OCI-LY1 (cell line): ENCODE data around the gene GMPR.

Source experiments
- H2AFZ ChIP-seq: fragments of 200-600 bp; sonication (generic), shearing (Covaris generic); 2 replicates; pipeline ENCODE4 v1.6.0; 2014; ENCODE audit warnings: antibody characterized with exemption, mild to moderate bottlenecking, low read length
- H3F3A ChIP-seq: fragments of 200-600 bp; sonication (generic), shearing (Covaris generic); 2 replicates; pipeline ENCODE4 v1.6.0; 2014; ENCODE audit warnings: mild to moderate bottlenecking, antibody characterized with exemption, low read length, moderate library complexity; ENCODE audit not compliant: insufficient read depth
- H3K27ac ChIP-seq: fragments of 200-600 bp; sonication (generic); 2 replicates; pipeline ENCODE4 v1.5.1; 2014; ENCODE audit warnings: low read length, mixed run types, mild to moderate bottlenecking, low read depth; ENCODE audit not compliant: poor library complexity, severe bottlenecking
- H3K27me3 ChIP-seq: fragments of 200-600 bp; sonication (generic); 2 replicates; pipeline ENCODE4 v1.6.0; 2014; ENCODE audit warnings: antibody characterized with exemption, mild to moderate bottlenecking, low read length, moderate library complexity; ENCODE audit not compliant: insufficient read depth
- H3K36me3 ChIP-seq: fragments of 200-600 bp; sonication (generic); 2 replicates; pipeline ENCODE4 v1.6.1; 2014; ENCODE audit warnings: mild to moderate bottlenecking, antibody characterized with exemption, low read length, moderate library complexity, mixed read lengths; ENCODE audit not compliant: insufficient read depth
- H3K4me1 ChIP-seq: fragments of 200-600 bp; sonication (generic); 2 replicates; pipeline ENCODE4 v1.5.1; 2014; ENCODE audit warnings: mild to moderate bottlenecking, low read length, moderate library complexity; ENCODE audit not compliant: insufficient read depth, severe bottlenecking
- H3K4me2 ChIP-seq: fragments of 200-600 bp; sonication (generic), shearing (Covaris generic); 2 replicates; pipeline ENCODE4 v1.6.1; 2014; ENCODE audit warnings: low read length
- H3K4me3 ChIP-seq: fragments of 200-600 bp; sonication (generic); 2 replicates; pipeline ENCODE4 v1.5.1; 2014; ENCODE audit warnings: low read length, low read depth, mild to moderate bottlenecking, mixed read lengths; ENCODE audit not compliant: poor library complexity, severe bottlenecking
- H3K79me2 ChIP-seq: fragments of 200-600 bp; shearing (Covaris generic); 2 replicates; pipeline ENCODE4 v1.6.1; 2016; ENCODE audit warnings: mixed run types, low read length, mixed read lengths; ENCODE audit not compliant: insufficient read depth
- H3K9ac ChIP-seq: fragments of 200-600 bp; sonication (generic), shearing (Covaris generic); 2 replicates; pipeline ENCODE4 v1.6.1; 2014; ENCODE audit warnings: mild to moderate bottlenecking, low read length, mixed read lengths
- H3K9me2 ChIP-seq: fragments of 200-600 bp; sonication (generic), shearing (Covaris generic); 2 replicates; pipeline ENCODE4 v1.6.1; 2014; ENCODE audit warnings: low read depth, mild to moderate bottlenecking, low read length, mixed read lengths
- H3K9me3 ChIP-seq: fragments of 200-600 bp; shearing (Covaris generic); 2 replicates; pipeline ENCODE4 v1.6.1; 2014; ENCODE audit warnings: low read length, mixed read lengths
- H4K20me1 ChIP-seq: fragments of 200-600 bp; sonication (generic), shearing (Covaris generic); 2 replicates; pipeline ENCODE4 v1.6.0; 2016; ENCODE audit warnings: mild to moderate bottlenecking, low read length; ENCODE audit not compliant: insufficient read depth
- EZH2 ChIP-seq: fragments of 200-600 bp; sonication (generic), shearing (Covaris generic); IDR thresholded peaks from 2 replicates; pipeline ENCODE4 v1.8.0; 2017; ENCODE audit warnings: borderline replicate concordance, mixed run types, mild to moderate bottlenecking, antibody characterized with exemption, low read length, moderate library complexity, mixed read lengths
- TF ChIP-seq, protein P1 (sequence below): fragments of 200-600 bp; sonication (generic), shearing (Covaris generic); IDR thresholded peaks from 2 replicates; pipeline ENCODE4 v1.5.1; 2017; ENCODE audit warnings: mild to moderate bottlenecking, antibody characterized with exemption, low read length, moderate library complexity, mixed read lengths

Gene GMPR

DNA sequence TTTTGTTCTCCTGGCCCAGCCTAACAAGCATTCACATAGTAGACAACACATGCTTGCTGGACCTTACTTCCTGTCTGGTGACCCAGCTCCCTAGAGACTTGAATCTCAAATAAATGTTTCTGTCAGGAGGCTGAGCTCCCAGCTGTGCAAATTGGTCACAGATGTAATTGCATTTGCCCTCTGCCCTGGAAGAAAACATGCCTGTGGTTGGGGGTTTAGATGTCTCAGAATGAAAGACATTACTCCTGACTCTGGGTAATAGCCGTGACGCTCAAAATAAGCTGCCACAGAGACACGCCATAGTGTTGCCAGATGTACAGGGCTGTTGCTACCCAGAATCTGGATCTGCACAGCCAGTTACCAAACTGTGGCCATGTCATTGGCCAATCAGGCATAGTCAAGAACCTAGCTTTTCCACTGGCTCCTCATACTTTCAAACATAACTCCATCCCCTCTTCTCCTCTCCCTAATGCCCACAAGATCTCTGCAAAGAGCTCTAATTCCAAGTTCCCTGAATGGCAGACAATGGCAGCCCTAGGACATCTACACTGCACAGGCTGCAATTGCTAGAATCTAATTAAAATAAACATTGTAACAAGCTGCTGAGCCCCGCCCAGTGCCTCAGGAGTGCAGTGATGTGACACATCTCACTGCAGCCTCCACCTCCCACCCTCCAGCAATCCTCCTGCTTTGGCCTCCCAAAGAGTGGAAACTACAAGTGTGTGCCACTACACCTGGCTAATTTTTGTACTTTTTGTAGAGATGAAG lies 32.8 kb upstream of the GMPR start:
- Histone ChIP-seq H3K4me1 (peaks cover 41% of the 10 kb centered on the region), H3K9me3 (no peaks in the 10 kb centered on the region), H3K27me3 (no peaks in the 10 kb centered on the region), H3F3A (peaks cover 18% of the 10 kb centered on the region; the same call in 1 of the 2 replicates), H3K9me2 (no peaks in the 10 kb centered on the region), H4K20me1 (no peaks in the 10 kb centered on the region), H3K4me3 (peak overlapping the region; percentile 29), H3K27ac (peak overlapping the region; percentile 99), H2AFZ (no peak overlapping the region), H3K4me2 (peak overlapping the region; percentile 59), H3K79me2 (no peaks in the 10 kb centered on the region), H3K9ac (peak overlapping the region; percentile 47), H3K36me3 (no peaks in the 10 kb centered on the region)
- TF ChIP-seq, protein P1, sequence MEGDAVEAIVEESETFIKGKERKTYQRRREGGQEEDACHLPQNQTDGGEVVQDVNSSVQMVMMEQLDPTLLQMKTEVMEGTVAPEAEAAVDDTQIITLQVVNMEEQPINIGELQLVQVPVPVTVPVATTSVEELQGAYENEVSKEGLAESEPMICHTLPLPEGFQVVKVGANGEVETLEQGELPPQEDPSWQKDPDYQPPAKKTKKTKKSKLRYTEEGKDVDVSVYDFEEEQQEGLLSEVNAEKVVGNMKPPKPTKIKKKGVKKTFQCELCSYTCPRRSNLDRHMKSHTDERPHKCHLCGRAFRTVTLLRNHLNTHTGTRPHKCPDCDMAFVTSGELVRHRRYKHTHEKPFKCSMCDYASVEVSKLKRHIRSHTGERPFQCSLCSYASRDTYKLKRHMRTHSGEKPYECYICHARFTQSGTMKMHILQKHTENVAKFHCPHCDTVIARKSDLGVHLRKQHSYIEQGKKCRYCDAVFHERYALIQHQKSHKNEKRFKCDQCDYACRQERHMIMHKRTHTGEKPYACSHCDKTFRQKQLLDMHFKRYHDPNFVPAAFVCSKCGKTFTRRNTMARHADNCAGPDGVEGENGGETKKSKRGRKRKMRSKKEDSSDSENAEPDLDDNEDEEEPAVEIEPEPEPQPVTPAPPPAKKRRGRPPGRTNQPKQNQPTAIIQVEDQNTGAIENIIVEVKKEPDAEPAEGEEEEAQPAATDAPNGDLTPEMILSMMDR, result no peak

DNA sequence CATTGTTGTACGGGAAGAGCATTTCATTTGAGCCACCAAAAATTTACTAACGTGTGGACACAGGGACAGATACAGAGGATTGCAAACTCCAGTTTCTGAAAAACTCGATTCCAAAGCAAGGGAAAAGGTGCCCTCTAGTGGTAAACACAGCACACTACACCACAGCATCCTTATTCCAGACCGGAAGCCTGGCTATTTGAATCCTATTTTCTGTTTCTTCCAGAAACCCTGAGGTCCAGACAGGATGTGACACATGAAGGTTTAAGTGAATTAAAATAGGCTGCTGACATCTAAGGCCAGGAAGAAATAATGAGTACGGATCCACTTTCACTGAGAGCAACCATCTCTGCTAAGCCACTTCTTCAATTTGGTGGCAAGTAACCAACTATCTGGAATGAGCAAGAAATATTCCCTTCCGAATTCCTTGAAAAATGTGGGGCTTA lies 31.8 kb upstream of the GMPR start:
- H3K4me2 ChIP-seq, result peak overlapping the region; percentile 59; the same call in 1 of the 2 replicates
- no peaks in the 10 kb centered on the region for H3K27me3 ChIP-seq
- H4K20me1 ChIP-seq, result no peaks in the 10 kb centered on the region
- H3K4me1 ChIP-seq, result peaks cover 32% of the 10 kb centered on the region
- H3K9ac ChIP-seq, result peak overlapping the region; percentile 16; the same call in 1 of the 2 replicates
- no peaks in the 10 kb centered on the region for H3K79me2 ChIP-seq
- no peaks in the 10 kb centered on the region for H3K9me3 ChIP-seq
- H3K27ac ChIP-seq, result peak overlapping the region; percentile 99
- no peaks in the 10 kb centered on the region for H3K9me2 ChIP-seq
- H3K36me3 ChIP-seq, result no peaks in the 10 kb centered on the region
- no peak overlapping the region for H3K4me3 ChIP-seq
- H3F3A ChIP-seq, result peaks cover 18% of the 10 kb centered on the region; the same call in 1 of the 2 replicates
- H2AFZ ChIP-seq, result no peak overlapping the region
- TF ChIP-seq EZH2, result no peak
- TF ChIP-seq, protein P1, result peak; percentile 97

DNA sequence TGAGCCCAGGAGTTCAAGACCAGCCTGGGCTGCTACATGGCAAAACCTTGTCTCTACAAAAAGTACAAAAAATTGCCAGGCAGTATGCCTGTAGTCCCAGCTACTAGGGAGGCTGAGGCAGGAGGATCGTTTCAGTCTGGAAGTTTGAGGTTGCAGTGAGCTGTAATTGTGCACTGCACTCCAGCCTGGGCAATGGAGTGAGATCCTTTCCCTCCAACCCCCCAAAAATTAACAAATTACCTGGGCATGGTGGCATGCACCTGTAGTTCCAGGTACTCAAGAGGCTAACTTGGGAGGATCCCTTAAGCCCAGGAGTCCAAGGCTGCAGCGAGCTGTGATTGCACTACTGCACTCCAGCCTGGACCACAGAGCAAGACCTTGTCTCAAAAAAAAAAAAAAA lies 29.4 kb upstream of the GMPR start:
- Histone ChIP-seq H3K4me2 (no peak overlapping the region), H3K79me2 (no peaks in the 10 kb centered on the region)
- TF ChIP-seq, protein P1, result no peak
- TF ChIP-seq EZH2, result no peak

More for the DNA sequence above, 29.4 kb upstream of the GMPR start:
- Histone ChIP-seq H3K9ac (no peak overlapping the region), H3K9me2 (no peaks in the 10 kb centered on the region), H3K36me3 (no peaks in the 10 kb centered on the region), H3K27me3 (no peaks in the 10 kb centered on the region), H2AFZ (no peak overlapping the region), H3K4me1 (peaks cover 28% of the 10 kb centered on the region), H3K9me3 (no peaks in the 10 kb centered on the region), H4K20me1 (no peaks in the 10 kb centered on the region), H3F3A (peaks cover 18% of the 10 kb centered on the region; the same call in 1 of the 2 replicates), H3K4me3 (no peak overlapping the region), H3K27ac (no peak overlapping the region)
